Activated CD8-positive, alpha-beta memory T cell treated with anti-CD3 and anti-CD28 coated beads, Interleukin-2, amount 50 U/mL, for 48 hours (primary cell): ENCODE measurements around the gene LILRA5.
"Not testable (repeated sequence)": the region's sequence is repeated elsewhere in the genome, so short reads cannot be mapped to it uniquely, and the experiment has no call there.

Source experiments
- DNase-seq: peaks from one replicate; pipeline ENCODE4 v3.0.0-alpha.2; 2020

The LILRA5 gene

GRCh38 chr19:54272181-54272580 is 40.8 kb downstream of the LILRA5 start:
- DNase-seq = peak; percentile 23

- DNase-seq = not testable (repeated sequence)
Measured at GRCh38 chr19:54271587-54271986, 41.4 kb downstream of the LILRA5 start.

- DNase-seq = peak; percentile 28
Measured at GRCh38 chr19:54271106-54271505, 41.9 kb downstream of the LILRA5 start.

DNA sequence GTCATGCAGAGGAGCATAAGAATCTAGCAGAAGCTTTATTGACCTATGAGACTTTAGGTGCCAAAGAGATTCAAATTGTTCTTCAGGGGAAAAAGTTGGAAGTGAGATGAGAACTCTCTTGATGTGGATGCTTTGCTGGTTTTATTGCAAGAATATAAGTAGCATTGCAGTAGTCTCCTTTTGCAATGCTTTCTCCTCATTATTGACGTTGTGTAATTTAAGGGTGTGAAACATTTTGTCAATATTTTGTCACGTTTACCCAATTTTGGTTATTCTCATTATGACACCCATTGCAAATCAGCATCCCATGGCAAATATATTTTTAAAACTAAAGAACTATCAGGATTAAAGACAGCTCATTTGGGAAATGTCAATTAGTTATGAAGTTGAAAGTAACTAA is 44.0 kb downstream of the LILRA5 start:
- no peak for DNase-seq

DNA sequence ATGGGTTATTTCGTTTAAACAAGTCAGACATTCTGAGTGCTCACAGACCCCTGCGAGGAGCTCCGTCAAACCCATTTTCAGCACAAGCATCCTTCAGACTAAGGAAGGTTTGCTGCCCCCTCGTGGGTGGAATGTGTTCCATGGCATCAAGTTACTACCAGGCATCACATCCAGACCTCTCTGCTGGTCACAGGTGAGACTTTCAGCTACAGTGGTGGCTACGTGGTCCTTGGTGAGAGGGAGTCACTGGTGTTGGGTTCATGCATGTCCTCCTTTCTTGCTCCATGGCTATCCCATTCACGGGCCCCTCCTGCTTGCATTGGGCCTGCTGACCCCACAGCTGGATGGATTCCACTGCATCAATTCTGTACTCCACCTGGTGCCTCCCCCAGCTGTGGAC is 46.8 kb downstream of the LILRA5 start:
- peak; percentile 88 for DNase-seq

GRCh38 chr19:54262470-54262869 is 50.5 kb downstream of the LILRA5 start:
- DNase-seq = no peak

DNA sequence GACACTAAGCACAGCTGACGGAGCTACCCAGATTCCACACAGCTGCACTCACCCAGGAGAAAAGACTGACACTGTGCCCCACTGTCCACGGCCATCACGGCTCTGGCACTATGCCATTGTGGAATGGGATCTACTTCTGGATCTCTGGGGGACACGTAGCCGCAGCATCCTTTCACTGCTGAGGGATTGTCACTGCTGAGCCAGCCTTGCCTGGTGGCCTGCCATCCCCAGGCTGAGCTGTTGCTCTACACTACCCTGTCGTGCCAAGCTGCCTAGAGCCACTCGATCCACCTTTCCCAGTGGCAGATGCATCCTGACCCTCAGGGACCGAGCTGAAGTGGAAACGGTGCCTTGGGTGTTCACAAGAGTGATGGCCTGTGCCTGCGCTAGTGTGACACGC is 50.9 kb downstream of the LILRA5 start:
- DNase-seq = no peak

- no peak for DNase-seq
Measured at GRCh38 chr19:54257116-54257480, 55.9 kb downstream of the LILRA5 start, which contains the start of gene LILRB5. TSS of gene LILRB5 (minus strand) at chr19:54257273. CDS start at chr19:54257193, 80 bp downstream.
